Heart left ventricle (tissue), 13 donors: ENCODE results near the gene TANGO2.
"Not testable (repeated sequence)": the region's sequence is repeated elsewhere in the genome, so short reads cannot be mapped to it uniquely, and the experiment has no call there.

Experiments
- CTCF ChIP-seq, 12 donors: fragments of 200-600 bp; sonication (generic) in 4 of 12; IDR thresholded peaks; one replicate each; pipeline versions ENCODE4 v1.5.0 to v1.8.0; 2018 to 2022; ENCODE audit warnings: antibody characterized with exemption in 12 of 12, mild to moderate bottlenecking in 5 of 12
- POLR2A ChIP-seq, 2 donors: fragments of 450-650 bp; IDR thresholded peaks; one replicate each; pipeline ENCODE4 v1.6.1; 2017; ENCODE audit warnings: antibody characterized with exemption in 2 of 2, mild to moderate bottlenecking in 2 of 2, moderate library complexity in 2 of 2
- donor health status: ischemic (EF 13 %, LVEDD 7.1; RV severe dilation, severe dysfunction).
- donor health status: DM: no; HTN: yes; CAD: no.
- donor health status: DM: no; HTN: no; CAD: no.
- donor health status: ischemic (EF 25% LVEDD 6.9; RV normal size, moderate dysfunction).
- donor health status: ischemic (EF 25% LVEDD 5.7; RV mildly dilated, moderate dysfunction).
- donor health status: ischemic (EF 35%, LVEDD 5.7; RV mildly dilated, moderate dysfunction).
- donor health status: nonischemic (EF 11% LVEDD 7.7; RV severe dilation, severe dysfunction).
- donor health status: DM: yes; HTN: yes; CAD: no.
- donor health status: PGD.
- donor health status: ischemic (EF 29% LVEDD 5.4; RV normal size, mild dysfunction).
- donor health status: nonischemic (EF 23%, LVEDD 6.1; RV moderate dilation, normal function).

- TF ChIP-seq CTCF, POLR2A (IDR thresholded peaks at IDR 0.05): not testable (repeated sequence)
Measured at GRCh38 chr22:20067384-20067682, 46.4 kb downstream of the TANGO2 start.
